Measurements from ENCODE around the gene MBNL1.

DNA sequence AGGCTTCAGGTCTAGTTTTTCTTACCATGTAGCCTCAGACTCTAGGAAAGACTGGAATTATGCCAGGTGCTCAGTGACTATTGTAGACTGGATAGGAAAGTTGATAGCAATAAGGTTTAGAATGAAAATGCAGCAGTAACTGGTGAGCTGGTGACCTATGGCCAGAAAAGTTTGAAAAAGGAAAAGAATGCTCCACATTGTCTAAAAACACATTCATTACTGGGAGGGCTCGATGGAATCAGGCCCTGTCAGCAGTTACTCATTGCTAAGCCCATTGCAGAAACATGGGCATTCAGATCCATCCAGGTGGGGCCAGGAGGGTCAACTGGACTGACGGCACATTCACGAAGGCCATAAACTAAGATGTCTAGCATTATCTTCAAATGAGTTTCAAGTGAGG lies 8.7 kb upstream of the MBNL1 start:
- TF ChIP-seq EP300 (conservative IDR thresholded peaks at IDR 0.05; ENCODE audit: poor library complexity, severe bottlenecking) (no peak), EZH2 (IDR thresholded peaks at IDR 0.05; ENCODE audit: borderline replicate concordance, insufficient read depth, low read length, poor library complexity, severe bottlenecking) (no peak)

All from neural cell (in vitro differentiated cells).